Fibroblast of peridontal ligament (primary cell): Measurements from ENCODE around the gene BCL2L1.

Experiments used
- DNase-seq: peaks from one replicate; pipeline ENCODE4 v3.0.0-alpha.2; 2010; ENCODE audit errors: extremely low read depth

The BCL2L1 gene

DNA sequence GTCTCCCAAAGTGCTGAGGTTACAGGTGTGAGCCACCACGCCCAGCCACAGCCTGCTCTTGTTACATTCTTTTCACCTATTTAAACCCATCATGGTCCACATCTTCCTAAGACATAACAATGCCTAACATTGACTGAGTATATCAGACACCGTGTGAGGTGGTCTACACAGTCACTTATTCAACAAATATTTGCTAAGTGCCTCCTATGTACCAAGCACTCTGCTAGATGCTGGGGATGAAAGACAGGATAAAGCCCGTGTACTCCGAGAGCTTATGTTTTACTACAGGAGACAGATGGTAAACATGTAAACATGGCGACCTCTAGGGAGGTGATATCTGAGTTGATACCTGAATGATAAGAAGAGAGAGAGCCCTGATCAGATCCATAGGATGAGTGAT is 12.7 kb downstream of the BCL2L1 start:
- DNase-seq = no peak

DNA sequence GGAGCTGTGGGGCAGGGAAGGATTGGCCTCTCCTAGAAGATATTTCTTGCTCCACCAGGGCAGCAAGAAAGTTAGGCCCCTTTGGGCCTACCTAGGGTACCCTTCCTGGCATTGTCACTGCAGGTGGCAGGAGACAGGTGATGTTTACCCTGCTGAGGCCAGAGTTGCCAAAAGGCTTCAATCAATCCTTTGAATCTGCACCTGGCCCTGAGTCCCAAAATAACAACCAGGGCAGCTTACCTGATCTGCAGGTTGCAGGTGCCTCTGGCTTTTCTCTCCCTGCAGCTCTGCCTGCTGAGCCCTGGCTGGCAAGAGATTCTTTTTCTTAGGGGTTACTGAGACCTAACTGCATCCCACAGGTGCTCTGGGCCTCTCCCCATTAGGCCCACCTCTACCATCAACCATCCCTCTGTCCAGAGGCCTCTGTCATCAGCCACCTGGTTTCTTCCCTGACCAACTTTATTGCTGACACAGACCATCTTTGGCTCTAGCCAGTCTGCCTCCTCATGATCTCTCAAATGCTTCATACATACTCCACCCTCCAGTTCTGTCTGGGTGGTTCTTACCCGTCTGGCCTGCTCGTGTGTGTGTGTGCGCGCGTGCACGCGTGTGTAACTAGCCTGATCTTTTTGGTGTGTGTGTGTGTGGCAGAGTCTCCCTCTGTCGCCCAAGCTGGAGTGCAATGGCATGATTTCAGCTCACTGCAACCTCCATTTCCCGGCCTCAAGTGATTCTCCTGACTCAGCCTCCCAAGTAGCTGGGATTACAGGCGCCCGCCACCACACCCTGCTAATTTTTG is 13.7 kb downstream of the BCL2L1 start:
- no peak for DNase-seq

DNA sequence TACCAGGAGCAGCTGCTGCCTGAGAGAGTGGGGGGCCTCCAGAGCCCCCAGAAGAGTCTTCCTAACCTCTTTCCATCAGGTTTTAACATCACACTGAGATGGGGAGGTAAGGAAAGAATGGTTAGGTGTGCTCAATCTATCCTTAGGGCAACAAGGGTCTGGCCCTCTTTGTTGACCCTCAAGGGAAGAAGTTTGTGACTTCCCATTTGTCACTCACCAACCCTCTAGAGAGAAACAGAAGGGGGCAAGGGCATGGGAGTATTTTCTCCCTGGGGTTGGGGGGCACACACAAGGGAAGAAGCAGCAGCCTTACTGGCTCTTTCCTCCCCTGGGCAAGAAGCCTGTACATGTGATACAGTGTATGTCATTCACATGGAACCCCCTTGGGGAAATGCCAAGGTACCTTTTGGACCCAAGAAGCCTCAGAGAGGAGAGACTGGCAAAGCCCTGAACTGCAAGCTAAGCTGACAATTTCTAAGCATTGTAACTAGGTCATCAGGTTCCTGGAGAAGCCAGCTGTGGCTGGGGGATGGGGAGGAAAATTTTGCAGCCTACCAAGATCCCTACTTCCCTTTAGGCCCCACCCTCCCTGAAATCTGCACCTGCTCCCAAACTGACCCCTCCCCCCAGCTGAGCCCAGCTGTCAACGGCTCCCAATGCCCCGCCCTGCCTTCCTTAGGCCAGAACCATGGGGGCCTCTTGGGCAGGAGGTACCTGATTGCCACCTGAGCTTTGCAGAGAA is 14.5 kb downstream of the BCL2L1 start:
- no peak for DNase-seq

DNA sequence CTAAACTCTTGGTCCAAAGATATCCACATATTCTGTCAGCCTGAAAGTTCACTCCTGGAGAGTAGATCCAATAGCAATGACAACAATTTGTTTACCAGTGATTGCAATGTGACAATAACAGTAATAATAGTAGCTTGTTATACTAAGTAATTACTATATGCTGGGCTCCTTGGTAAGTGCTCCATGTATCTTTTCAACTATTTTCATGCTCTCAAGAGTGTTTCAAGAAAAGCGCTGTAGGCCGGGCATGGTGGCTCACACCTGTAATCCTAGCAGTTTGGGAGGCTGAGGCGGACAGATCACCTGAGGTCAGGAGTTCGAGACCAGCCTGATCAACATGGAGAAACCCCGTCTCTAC is 15.4 kb downstream of the BCL2L1 start:
- DNase-seq = no peak

DNA sequence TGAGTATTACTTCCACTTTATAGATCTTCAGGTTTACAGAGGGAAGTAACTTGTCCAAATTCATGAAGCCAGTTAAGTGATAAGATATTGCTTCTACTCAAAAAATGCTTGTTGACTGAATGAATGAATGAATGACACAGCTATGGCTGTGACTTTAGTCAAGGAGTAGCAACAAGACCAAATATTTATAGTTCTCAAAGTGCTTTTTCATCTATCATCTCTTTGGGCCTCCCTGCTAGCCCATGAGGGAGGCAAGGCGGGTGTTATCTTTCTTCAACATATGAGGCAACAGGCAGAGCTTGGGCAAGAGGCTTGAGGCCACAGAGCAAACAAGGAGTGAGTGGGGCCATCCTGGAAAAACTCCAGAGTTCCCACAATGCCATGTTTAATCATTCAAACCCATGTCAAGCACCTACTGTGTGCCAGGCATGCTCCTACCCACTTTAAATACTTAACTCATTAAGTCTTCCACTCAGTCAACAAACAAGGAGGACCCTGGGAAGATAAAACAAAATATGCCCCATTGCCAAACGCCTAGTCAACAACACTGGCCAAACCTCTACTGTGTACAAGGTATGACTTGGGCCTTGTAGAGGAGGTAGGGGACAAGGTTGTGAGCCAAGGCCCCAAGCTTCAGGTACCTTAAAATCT is 15.9 kb downstream of the BCL2L1 start:
- DNase-seq = no peak

DNA sequence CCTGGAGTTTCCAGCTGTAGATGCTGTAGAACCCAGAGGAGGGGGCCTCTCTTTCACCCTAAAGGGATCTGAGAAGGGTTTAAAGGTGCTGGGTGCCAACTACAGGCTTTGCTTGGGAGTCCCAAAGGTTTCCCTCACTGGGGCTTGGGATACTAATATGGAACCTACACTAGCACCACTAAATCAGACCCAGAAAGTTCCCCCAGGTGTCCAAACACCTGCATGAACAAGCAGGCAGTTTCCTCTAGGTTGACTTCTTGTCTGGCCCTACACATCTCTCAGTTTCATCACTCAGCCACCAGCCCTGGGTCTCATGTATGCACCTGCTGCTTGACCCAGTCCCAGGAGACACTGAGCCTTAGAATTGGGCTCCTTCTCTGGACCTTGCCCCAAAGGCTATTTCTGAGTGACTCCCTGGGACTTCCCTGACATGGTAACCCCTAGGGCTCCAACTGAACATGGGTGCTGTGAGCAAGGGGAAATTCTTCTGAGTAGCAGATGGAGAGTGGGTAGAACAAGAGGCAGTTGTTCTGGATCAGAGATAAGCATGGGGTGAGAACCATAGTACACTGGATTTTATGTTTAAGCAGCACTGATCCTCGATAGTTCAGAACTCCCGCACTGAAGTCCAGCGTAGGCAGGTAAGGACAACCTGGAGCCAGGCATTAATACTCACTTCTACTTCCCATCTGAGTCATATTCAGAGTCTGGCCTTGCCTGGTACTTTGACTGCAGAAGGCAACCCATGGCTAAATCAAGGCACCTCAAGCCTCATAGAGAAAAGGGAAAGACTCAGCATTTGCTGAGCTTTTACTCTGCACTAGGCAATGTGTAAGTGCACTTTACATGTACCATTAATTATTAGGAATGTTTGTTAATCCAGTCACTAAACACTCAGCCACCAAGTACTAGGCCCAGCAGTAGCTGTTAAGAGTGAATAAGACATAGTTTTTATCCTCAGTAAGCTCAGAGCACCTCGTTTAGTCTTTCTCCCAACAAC is 16.8 kb downstream of the BCL2L1 start:
- no peak for DNase-seq

DNA sequence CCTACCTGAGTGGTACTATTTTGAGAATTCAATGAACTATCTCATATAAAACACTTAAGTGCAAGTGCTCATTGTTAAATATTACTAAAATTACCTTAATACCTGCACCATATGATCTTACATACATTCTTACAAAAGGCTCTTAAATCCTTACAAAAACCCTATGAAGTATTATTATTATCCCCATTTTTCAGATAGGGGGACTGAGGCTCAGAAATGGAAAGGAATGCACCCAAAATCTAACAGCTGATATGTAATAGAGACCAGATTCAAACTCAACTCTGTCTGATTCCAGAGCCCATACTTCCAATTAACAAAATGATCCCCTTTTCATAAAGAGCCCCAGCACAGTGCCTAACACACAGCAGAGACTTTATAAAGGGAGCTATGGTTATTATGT is 17.5 kb downstream of the BCL2L1 start:
- DNase-seq = no peak

DNA sequence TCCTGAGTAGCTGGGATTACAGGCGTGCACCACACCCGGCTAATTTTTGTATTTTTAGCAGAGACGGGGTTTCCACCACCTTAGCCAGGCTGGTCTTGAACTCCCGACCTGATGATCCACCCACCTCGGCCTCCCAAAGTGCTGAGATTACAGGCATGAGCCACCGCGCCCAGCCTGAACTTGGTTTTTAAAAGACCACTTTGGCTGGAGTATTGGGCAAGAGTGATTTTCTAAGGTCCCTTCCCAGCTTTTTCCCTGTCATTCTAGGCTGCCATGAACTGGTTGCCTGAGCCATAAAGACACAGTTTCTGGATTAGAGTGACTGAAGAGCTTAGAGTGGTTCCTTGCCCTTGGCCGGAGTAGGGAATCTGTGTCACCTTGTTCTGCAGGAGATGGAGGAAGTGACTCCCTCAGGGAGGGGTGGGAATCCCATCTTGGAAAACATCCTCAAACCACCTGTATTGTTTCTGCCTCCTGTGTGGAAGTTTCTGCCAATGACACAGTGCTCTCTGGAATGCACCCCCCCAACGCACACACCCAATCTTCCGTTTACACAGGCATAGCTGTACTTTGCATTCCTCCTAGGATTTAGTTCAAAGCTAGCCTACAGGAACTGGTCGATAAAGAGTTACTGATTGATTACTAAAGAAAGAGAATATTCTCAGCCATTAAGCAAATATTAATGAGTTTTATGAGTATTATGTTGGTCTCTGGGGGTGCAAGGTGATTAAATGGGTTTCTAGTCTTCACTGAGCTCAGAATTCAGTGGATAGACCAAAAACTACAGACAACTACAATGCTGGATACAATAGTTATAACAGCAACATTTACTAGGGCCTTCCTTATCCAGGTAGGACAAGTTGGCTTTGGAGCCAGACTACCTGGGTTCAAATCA is 18.2 kb downstream of the BCL2L1 start:
- no peak for DNase-seq

DNA sequence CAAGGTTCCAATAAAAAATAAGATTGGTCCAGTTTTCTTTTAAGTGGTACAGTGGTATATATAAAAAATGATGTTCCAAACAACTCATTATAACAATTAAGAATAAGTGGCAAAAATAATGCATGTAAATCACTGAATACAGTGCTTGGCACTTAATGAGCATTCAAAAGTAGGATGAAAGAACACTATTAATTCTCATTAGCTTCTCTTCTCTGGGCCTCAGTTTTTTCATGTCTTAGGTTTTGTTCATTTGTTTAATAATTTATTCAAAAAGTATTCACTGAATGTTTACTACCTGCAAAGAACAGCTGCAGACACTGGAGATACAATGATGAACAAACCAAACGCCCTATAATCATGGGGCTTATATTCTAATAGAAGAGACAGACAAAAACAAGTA is 21.1 kb downstream of the BCL2L1 start:
- DNase-seq = no peak

DNA sequence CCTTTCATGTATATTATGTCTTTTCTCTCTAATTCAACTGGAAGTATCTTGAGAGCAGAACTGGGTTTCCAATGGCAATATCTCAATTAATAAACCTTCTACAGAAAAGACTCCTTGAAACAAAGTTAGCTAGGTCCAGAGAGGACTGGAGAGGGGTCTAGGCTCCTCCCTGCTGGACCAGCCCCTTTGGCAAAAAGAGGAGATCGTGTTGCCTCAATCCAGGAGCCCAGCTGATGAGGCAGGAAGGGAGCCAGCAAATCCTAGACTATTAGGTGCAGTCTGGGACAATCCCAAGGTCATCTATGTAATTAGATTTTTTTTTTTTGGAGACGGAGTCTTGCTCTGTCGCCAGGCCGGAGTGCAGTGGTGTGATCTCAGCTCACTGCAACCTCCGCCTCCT is 21.9 kb downstream of the BCL2L1 start:
- no peak for DNase-seq

DNA sequence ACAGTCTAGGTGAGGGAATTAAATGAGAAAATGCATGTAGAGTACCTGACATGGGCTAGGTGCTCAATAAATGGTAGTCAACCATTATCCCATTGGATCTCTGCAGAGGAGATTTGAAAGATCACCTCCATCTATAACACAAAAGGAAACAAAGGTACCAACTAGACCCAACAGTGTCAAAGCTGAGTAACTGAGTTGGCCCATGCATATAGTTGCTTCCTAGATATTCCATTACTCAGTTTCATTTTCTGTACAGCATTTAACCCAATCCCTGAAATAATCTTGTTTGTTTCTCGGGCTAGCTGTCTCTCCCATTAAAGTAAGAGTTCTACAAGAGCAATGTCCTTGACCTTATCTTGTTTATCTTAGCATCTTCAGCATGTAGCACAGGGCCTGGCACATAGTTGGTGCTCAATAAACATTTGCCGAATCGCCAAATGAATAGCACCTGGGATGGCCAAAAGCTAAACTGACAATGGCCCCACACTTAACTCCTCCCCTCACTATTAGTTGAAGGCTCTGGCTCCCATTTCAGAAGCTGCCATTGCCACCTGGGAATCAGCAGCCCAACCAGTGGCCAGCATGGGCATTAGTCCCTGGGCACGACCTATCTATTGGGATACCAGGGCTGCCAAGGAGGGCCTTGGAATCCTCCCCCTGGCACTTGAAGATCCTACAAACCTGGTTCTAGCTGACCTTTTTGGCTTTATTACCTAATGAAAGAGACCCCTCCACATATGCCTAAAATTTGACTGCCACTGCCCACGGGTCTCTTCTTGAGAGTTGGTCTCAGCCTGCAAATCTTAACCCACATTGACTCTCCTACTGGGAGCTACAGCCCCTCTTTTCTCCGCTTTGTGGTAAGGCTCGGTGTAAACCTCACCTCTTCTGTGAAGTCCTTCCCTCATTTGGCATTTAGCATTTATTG is 22.6 kb downstream of the BCL2L1 start:
- no peak for DNase-seq

DNA sequence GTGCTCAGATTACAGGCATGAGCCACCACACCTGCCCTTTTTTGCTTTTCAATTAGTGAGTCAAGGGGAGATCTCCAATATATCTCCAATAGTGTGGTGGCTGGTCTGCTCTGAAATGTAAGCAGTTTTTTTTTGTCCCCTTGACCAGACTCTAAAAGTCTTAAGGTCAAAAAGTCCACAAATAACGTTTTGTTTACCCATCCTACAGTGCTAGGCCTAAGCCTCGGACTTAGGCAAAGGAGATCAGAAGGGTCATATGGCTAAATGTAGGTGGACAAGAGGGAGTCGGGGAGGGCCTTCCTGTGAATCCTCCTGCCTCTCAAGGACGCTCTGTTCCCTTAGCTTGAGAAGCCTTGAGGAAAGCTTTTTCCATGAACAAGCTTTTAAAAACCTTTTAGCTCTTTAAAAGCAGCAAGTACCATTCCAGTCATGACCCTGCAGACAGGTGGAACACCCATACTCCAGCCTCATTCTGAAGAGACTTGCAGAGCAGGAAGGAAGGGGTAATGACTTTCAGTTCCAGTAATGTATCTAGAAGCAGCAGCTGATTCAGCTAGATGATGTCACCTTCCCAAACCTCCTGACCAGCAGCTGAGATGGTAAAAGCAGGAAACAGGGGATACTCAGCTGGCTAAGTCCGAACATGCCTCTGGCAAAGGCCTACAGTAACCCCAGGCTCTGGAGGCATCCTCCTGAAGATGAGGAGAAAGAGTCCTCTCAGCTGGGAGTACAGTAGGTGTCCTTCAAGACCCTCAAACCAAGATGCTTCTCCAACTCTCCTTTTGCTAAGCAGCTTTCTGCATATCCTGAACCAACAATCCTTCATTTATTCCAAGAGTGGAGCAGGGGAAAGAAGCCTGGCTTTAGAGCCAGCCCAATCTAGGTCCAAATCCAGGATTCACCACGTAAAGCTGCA is 23.6 kb downstream of the BCL2L1 start:
- peak; percentile 97 for DNase-seq

DNA sequence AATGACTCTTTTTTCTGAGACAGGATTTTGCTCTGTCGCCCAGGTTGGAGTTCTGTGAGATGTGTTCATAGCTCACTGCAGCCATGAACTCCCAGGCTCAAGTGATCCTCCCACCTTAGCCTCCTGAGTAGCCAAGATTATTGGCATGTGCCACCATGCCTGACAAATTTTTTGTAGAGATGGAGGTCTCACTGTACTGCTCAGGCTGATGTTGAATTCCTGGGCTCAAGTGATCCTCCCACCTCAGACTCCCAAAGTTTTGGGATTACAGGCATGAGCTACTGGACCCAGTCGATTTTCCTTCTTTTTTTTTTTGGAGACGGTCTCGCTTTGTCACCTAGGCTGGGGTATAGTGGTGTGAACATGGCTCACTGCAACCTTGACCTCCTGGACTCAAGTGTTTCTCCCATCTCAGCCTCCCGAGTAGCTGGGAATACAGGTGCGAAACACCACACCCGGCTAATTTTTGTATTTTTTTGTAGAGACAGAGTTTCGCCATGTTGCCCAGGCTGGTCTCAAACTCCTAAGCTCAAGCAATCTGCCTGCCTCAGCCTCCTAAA is 24.3 kb downstream of the BCL2L1 start:
- no peak for DNase-seq

DNA sequence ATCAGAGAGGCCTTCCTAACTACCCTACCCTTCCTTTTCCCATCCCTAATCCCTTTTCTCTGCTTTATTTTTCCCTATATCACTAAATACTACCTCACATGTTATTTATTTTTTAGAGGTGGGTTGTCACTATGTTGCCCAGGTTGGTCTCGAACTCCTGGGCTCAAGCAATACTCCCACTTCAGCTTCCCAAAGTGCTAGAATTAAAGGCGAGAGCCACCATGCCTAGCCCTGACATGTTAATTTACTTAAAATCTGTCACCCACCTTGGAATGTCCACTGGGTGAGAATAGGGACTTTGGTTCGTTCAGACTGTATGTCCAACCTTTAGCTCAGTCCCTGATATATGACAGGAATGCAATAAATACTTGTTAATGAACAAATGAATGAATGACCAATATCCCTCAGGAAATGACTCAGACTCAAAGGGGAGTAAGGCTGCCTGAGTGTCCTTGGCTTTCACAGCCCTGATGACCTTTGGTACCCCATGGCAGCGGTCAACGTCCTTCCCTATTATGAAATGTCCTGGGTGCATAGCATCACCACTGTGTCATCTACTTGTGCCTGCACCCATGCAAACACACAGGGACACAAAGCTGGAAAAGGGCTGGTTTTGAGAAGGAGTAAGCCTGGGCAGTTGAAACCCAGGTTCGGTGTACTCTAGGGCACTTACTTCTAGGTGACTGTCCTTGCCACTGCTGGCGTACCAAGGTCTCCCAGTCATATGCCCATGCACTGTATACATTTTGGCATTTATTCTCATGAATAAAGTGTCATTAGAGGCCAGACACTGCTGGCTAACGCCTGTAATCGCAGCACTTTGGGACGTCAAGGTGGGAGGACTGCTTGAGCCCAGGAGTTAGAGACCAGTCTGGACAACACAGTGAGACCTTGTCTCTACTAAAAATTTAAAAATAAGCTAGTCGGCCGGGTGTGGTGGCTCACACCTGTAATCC is 26.5 kb downstream of the BCL2L1 start:
- peak; percentile 45 for DNase-seq

DNA sequence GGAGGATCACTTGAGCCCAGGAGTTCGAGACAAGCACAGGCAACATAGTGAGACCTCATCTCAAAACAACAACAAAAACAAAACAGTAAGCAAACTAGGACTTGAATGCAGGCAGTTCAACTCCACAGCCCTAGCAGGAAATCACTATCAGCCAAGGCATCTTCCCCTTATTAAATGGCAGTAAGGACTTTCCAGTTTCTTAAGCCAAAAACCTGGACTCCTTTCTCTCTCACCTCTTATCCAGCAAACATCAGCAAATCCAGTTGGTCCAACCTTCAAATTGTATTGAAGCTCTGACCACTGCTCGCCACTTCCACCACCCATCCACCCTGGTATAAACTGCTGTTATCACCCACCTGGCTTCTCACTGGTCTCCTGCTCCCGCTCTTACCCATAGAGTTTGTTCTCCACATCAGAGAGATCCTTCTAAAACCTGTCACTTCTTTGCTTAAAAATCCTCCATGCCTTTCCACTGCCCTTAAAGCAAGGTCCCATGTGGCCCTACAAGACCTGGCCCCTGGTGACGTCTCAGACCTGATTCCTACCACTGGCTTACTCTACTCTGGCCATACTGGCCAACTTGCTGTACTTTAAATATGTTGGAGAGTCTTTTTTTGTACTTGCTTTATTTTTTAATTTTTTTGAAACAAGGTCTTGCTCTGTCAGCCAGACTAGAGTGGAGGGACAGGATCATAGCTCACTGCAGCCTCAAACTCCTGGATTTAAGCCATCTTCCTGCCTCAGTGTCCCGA is 27.6 kb downstream of the BCL2L1 start:
- DNase-seq = no peak

DNA sequence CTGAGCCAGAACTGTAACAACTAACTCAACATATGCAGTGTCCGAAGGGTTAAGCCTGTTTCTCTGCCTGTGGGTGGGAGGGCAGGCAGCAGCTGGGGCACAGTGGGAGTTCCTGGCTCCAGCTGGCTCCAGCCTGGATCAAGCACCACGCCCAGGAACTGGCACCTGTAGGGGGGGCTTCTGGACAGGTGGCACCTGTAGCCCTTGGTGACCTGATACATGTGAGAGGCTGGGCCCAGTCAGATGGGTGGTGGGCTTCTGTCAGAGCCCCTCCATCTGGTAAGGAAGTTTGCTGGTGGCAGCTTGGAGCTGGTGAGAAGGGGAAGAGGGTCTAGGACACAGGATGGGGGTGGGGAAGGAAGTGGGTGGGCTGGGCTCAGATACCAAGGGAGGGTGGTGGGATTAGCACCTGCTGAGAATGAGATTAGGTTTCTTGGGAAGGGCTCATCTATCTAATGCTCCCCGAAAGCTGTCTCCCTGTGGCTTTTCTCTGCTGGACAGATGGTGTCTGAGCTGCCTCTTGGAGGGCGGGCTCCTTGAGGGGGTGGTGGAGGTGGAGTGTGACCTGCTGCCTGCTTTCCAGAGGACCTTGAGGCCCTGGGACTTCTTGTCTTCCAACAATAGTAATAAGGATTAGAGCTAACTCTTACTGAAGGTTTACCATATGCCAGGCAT is 28.5 kb downstream of the BCL2L1 start:
- no peak for DNase-seq
